ENCODE data around the gene LRRC8E.
"Not testable (repeated sequence)": the region's sequence is repeated elsewhere in the genome, so short reads cannot be mapped to it uniquely, and the experiment has no call there.

The LRRC8E gene

GRCh38 chr19:7920519-7921301, 32.4 kb downstream of the LRRC8E start:
- peak; percentile 100 for DNase-seq (ENCODE audit: low read depth in 2 of 2)

- DNase-seq (ENCODE audit: low read depth in 2 of 2): no peak
Observed at GRCh38 chr19:7921302-7921966, 33.1 kb downstream of the LRRC8E start.

GRCh38 chr19:7921967-7922835, 33.9 kb downstream of the LRRC8E start:
- DNase-seq (ENCODE audit: low read depth in 2 of 2): no peak

- no peak for DNase-seq (ENCODE audit: low read depth in 2 of 2)
Observed at GRCh38 chr19:7922836-7923195, 34.5 kb downstream of the LRRC8E start.

- no peak for DNase-seq (ENCODE audit: low read depth in 2 of 2)
Observed at GRCh38 chr19:7923295-7924191, 35.2 kb downstream of the LRRC8E start.

- no peak for DNase-seq (ENCODE audit: low read depth in 2 of 2)
Observed at GRCh38 chr19:7924241-7924640, 35.9 kb downstream of the LRRC8E start.

GRCh38 chr19:7924651-7925170, 36.4 kb downstream of the LRRC8E start:
- DNase-seq (ENCODE audit: low read depth in 2 of 2): no peak

GRCh38 chr19:7925171-7925851, 37.0 kb downstream of the LRRC8E start:
- DNase-seq (ENCODE audit: low read depth in 2 of 2): peak; percentile 48 to 71

- DNase-seq (ENCODE audit: low read depth in 2 of 2): peak in 1 of 2 donors; percentile 69
Observed at GRCh38 chr19:7926021-7926726, 37.9 kb downstream of the LRRC8E start, which contains the start of gene CTXN1. Gene CTXN1 (minus strand): TSS chr19:7926135. CDS start chr19:7925538, 597 bp downstream.

- DNase-seq (ENCODE audit: low read depth in 2 of 2): no peak
Observed at GRCh38 chr19:7926727-7927604, 38.7 kb downstream of the LRRC8E start.

GRCh38 chr19:7927605-7928333, 39.5 kb downstream of the LRRC8E start:
- DNase-seq (ENCODE audit: low read depth in 2 of 2): no peak

GRCh38 chr19:7928334-7928706, 40.0 kb downstream of the LRRC8E start:
- no peak for DNase-seq (ENCODE audit: low read depth in 2 of 2)

GRCh38 chr19:7928741-7929701, 40.7 kb downstream of the LRRC8E start:
- DNase-seq (ENCODE audit: low read depth in 2 of 2): peak; percentile 35 to 48

GRCh38 chr19:7930030-7930429, 41.7 kb downstream of the LRRC8E start:
- DNase-seq (ENCODE audit: low read depth in 2 of 2): not testable (repeated sequence)

GRCh38 chr19:7930765-7931164, 42.5 kb downstream of the LRRC8E start:
- DNase-seq (ENCODE audit: low read depth in 2 of 2): no peak

GRCh38 chr19:7931221-7932061, 43.1 kb downstream of the LRRC8E start:
- no peak for DNase-seq (ENCODE audit: low read depth in 2 of 2)
